HepG2 (cell line): ENCODE data around the gene NCKAP5L. TPM values are rescaled to one million over a fixed set of nuclear protein-coding genes. Genes with fewer than 3 reads are reported as not detected.

ENCODE experiments used
- ATAC-seq: fragments of 200-7000 bp; cut with Tn5 transposase; 3 replicates; pipeline ENCODE4 v1.9.1; 2020; ENCODE audit warnings: mild to moderate bottlenecking, moderate library complexity
- BruUV-seq: library from RNA; stranded (reverse); fragments of 400-500 nt; replicated peaks from 2 replicates; lab custom pipeline; 2021; lab: Mats Ljungman, UMichigan
- CTCF ChIA-PET: fragments of 300-600 bp; formaldehyde crosslinking; extraction: SDS; loops from one replicate; lab custom pipeline; 2021; ENCODE audit warnings: low total read pairs, inconsistent platforms, low intra/inter-chr PET ratio; lab: Yijun Ruan, JAX
- POLR2A ChIA-PET: fragments of 350-600 bp; sonication (Branson Sonifier 250); formaldehyde crosslinking; loops from one replicate; lab custom pipeline; 2020; ENCODE audit warnings: antibody characterized with exemption, inconsistent platforms; lab: Yijun Ruan, JAX
- DNase-seq: peaks from one replicate; pipeline ENCODE4 v3.0.0-alpha.2; 2015; ENCODE audit warnings: low spot score
- FAIRE-seq: peaks from 3 replicates; lab custom pipeline; 2011; peaks lifted over from hg19 to GRCh38; lab: Jason Lieb, UNC
- H2AFZ ChIP-seq: one replicate; pipeline ENCODE4 v1.6.1; 2011; ENCODE audit warnings: low read length, inconsistent platforms
- H3K27ac ChIP-seq: fragments of 300-600 bp; 3 replicates; pipeline ENCODE4 v1.8.0; 2011; ENCODE audit warnings: mixed run types, mild to moderate bottlenecking, mixed read lengths, low read length, inconsistent platforms; ENCODE audit not compliant: insufficient read depth; ENCODE audit errors: extremely low read length
- H3K27me3 ChIP-seq, 2 experiments: fragments of 200-600 bp in 1 of 2; 2 replicates in 1 of 2; 3 replicates in 1 of 2; pipeline versions ENCODE4 v1.6.0 to v1.8.0; 2011; ENCODE audit warnings: low read length in 2 of 2, mild to moderate bottlenecking in 2 of 2, moderate library complexity in 2 of 2, inconsistent platforms in 1 of 2; ENCODE audit not compliant: insufficient read depth in 2 of 2, control insufficient read depth in 1 of 2
- H3K36me3 ChIP-seq, 2 experiments: fragments of 200-600 bp in 1 of 2; replicated peaks in 1 of 2; 2 replicates in 1 of 2; 3 replicates in 1 of 2; pipeline versions ENCODE4 v1.5.1 to v1.8.0; 2011; ENCODE audit warnings: low read length in 2 of 2, inconsistent platforms in 1 of 2; ENCODE audit not compliant: insufficient read depth in 2 of 2, control insufficient read depth in 1 of 2
- H3K4me1 ChIP-seq: 2 replicates; pipeline ENCODE4 v1.5.1; 2012; ENCODE audit warnings: low read length, inconsistent platforms; ENCODE audit not compliant: insufficient read depth
- H3K4me2 ChIP-seq: 2 replicates; pipeline ENCODE4 v1.6.0; 2011; ENCODE audit warnings: low read depth, low read length, inconsistent platforms
- H3K4me3 ChIP-seq, 3 experiments: fragments of 200-600 bp in 1 of 3; sonication (generic), shearing (Covaris generic) in 1 of 3; replicated peaks in 1 of 3; 2 replicates each; pipeline ENCODE4 v1.5.1; 2011 to 2016; ENCODE audit warnings: low read length in 3 of 3, inconsistent platforms in 2 of 3, low read depth in 2 of 3, mild to moderate bottlenecking in 2 of 3, control low read depth in 1 of 3, mixed read lengths in 1 of 3; ENCODE audit not compliant: insufficient read depth in 1 of 3
- H3K79me2 ChIP-seq: one replicate; pipeline ENCODE4 v1.6.1; 2011; ENCODE audit warnings: low read length, inconsistent platforms; ENCODE audit not compliant: insufficient read depth
- H3K9ac ChIP-seq: 2 replicates; pipeline ENCODE4 v1.6.0; 2011; ENCODE audit warnings: mild to moderate bottlenecking, low read depth, low read length, inconsistent platforms; ENCODE audit not compliant: insufficient read depth
- H3K9me3 ChIP-seq: 2 replicates; pipeline ENCODE4 v1.5.1; 2012; ENCODE audit warnings: mild to moderate bottlenecking, low read length
- H4K20me1 ChIP-seq: 2 replicates; pipeline ENCODE4 v1.6.0; 2011; ENCODE audit warnings: inconsistent platforms, mild to moderate bottlenecking, low read length, moderate library complexity; ENCODE audit not compliant: insufficient read depth
- BHLHE40 ChIP-seq: IDR thresholded peaks from 2 replicates; pipeline ENCODE4 v1.6.1; 2011; ENCODE audit warnings: low read length, improper control_type of control experiment
- GABPB1 ChIP-seq: IDR thresholded peaks from 2 replicates; pipeline ENCODE4 v1.6.1; 2016; ENCODE audit warnings: mild to moderate bottlenecking, missing genetic modification reagents, moderate library complexity, missing compliant biosample characterization
- GATAD2A ChIP-seq: IDR thresholded peaks from 2 replicates; pipeline ENCODE4 v1.6.1; 2016
- PATZ1 ChIP-seq: sonication (generic); formaldehyde crosslinking; IDR thresholded peaks from 2 replicates; pipeline ENCODE4 v1.4.0; 2020; ENCODE audit warnings: missing genetic modification reagents
- ZNF710 ChIP-seq: sonication (generic); formaldehyde crosslinking; IDR thresholded peaks from 2 replicates; pipeline ENCODE4 v1.5.0; 2020; ENCODE audit warnings: mild to moderate bottlenecking, missing genetic modification reagents, borderline replicate concordance
- WGBS: methylation state at CpG from one replicate; pipeline ENCODE4 v1.1.6; 2017; ENCODE audit warnings: low lambda C conversion rate; 5-methylcytosine and 5-hydroxymethylcytosine counted together
- in situ Hi-C: cut with HindIII; loops from 2 replicates; pipeline ENCODE4 v1.10.0; 2017; ENCODE audit warnings: low pct_unique_long_range_greater_than_20kb; ENCODE audit not compliant: extremely low pct_ligation_motif_present
- intact Hi-C: fragments of 100-400 bp; cut with micrococcal nuclease; formaldehyde crosslinking; loops from one replicate; pipeline ENCODE4 v1.10.0; 2022; ENCODE audit not compliant: unreplicated experiment
- polyA plus RNA-seq, 8 experiments: library from polyadenylated mRNA; depleted of rRNA in 3 of 8; stranded (reverse) in 7 of 8; unstranded in 1 of 8; fragments of >200 nt; fragmentation: Illumina TruSeq in 4 of 8; extraction: Trizol in 4 of 8; gene quantifications; 2 replicates each; pipeline versions ENCODE4 v1.2.1 to v1.2.3, GENCODE V29; 2011 to 2016; ENCODE audit warnings: low read depth in 4 of 8, missing spikeins in 1 of 8, mixed read lengths in 1 of 8; ENCODE audit not compliant: insufficient read depth in 1 of 8
- total RNA-seq, 5 experiments: library from RNA; depleted of rRNA; stranded (reverse); fragments of >200 nt; fragmentation: Illumina TruSeq; extraction: Trizol; gene quantifications; 2 replicates each; pipeline ENCODE4 v1.2.3, GENCODE V29; 2016; ENCODE audit warnings: low read depth in 1 of 5
- TF ChIP-seq, protein P1 (sequence below): sonication (generic); formaldehyde crosslinking; IDR thresholded peaks from 2 replicates; pipeline ENCODE4 v1.4.0; 2020; ENCODE audit warnings: low read depth, mild to moderate bottlenecking, missing genetic modification reagents
- TF ChIP-seq, protein P2 (sequence below): sonication (generic); IDR thresholded peaks from 2 replicates; pipeline ENCODE4 v1.6.1; 2016; ENCODE audit warnings: low read depth, borderline replicate concordance

NCKAP5L gene
- total and polyA plus RNA-seq, 2 of the 13 experiments (the other 11 are each of a cell fraction or from before 2014, with no cell fraction given) = 4.1 to 9.0 TPM

DNA sequence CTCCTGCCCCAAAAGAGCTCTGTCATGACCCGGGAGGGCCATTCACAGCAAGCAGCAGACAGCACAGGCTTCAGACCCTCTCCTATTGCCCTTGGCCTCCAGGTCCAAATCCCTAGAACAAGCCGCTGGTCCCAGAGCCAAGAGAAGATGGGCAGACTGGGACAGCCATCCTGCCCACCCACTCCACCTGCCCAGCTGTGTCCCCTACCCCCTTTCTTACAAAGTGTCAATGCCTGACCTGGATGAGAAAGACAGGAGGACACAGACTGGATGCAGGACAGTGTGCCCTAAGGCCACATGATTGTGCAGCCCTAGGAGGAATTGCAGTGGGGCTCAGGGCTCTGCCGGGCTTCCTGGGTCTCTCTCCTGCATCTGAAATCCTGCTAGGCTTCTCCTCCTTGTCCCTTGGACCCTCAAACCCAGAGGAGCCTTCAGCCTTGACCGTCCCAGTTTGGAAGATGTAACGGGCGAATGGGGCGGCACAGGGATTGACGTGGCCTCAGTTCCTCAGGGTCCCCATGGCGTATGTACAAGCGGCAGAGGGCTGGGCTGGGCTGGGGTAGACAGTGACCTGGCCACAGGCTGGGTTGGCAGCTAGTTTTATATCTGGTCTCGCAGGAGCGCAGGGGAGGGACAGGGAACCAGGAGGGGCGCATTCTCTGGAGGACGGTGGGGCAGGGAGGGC, 41.7 kb upstream of the NCKAP5L start:
- Histone ChIP-seq H3K4me2 (no peak overlapping the region), H3K9ac (no peak overlapping the region), H3K27me3 (peaks cover 2 to 47% of the 10 kb centered on the region in 2 experiments; a peak in 3 of 5 replicates), H3K4me3 (no peak overlapping the region), H2AFZ (no peak overlapping the region), H3K79me2 (no peaks in the 10 kb centered on the region), H3K27ac (no peak overlapping the region), H3K36me3 (no peaks in the 10 kb centered on the region), H3K4me1 (peaks cover 26% of the 10 kb centered on the region), H3K9me3 (no peaks in the 10 kb centered on the region), H4K20me1 (no peaks in the 10 kb centered on the region)
- 72% methylated on average over 12 of the region's 14 CpGs for WGBS
- CTCF ChIA-PET = no interaction called here
- no peak for ATAC-seq
- in situ Hi-C loops (loop anchor here (5.0 to 10.0 kb wide), 2 partner anchors 72 to 185 kb away; partner anchors contain the start of gene ASIC1), intact Hi-C loops (loop anchor here (10.0 kb wide), 1 partner anchor 75 kb away; no protein-coding TSS in a partner anchor)
- POLR2A ChIA-PET = no interaction called here
- no TSS peak for BruUV-seq
- no peak for TF ChIP-seq ZNF710 (CRISPR knock-in tag)
- no peak for DNase-seq
- FAIRE-seq = no peak

- no peak for FAIRE-seq
- Histone ChIP-seq H3K27ac (no peak overlapping the region), H3K4me2 (no peak overlapping the region; the same call in 1 of the 2 replicates), H3K79me2 (no peaks in the 10 kb centered on the region), H3K27me3 (peaks cover 2 to 48% of the 10 kb centered on the region in 2 experiments; a peak in 3 of 5 replicates), H2AFZ (no peak overlapping the region), H3K4me3 (no peak overlapping the region), H3K36me3 (no peaks in the 10 kb centered on the region), H4K20me1 (no peaks in the 10 kb centered on the region), H3K9ac (no peak overlapping the region), H3K4me1 (peaks cover 26% of the 10 kb centered on the region), H3K9me3 (no peaks in the 10 kb centered on the region)
- CTCF ChIA-PET = no interaction called here
- peak; percentile 35 for DNase-seq
- BruUV-seq = no TSS peak
- WGBS = 3% methylated on average over 9 of the region's 16 CpGs
- intact Hi-C loops (loop anchor here (1.0 to 10.0 kb wide), 2 partner anchors 24 to 76 kb away; no protein-coding TSS in a partner anchor), in situ Hi-C loops (loop anchor here (5.0 to 10.0 kb wide), 2 partner anchors 73 to 186 kb away; partner anchors contain the start of gene ASIC1)
- POLR2A ChIA-PET = no interaction called here
- peak; percentile 53 for ATAC-seq
- TF ChIP-seq GABPB1 = peak; percentile 20; the same call in 1 of the 2 replicates
- TF ChIP-seq, protein P1, sequence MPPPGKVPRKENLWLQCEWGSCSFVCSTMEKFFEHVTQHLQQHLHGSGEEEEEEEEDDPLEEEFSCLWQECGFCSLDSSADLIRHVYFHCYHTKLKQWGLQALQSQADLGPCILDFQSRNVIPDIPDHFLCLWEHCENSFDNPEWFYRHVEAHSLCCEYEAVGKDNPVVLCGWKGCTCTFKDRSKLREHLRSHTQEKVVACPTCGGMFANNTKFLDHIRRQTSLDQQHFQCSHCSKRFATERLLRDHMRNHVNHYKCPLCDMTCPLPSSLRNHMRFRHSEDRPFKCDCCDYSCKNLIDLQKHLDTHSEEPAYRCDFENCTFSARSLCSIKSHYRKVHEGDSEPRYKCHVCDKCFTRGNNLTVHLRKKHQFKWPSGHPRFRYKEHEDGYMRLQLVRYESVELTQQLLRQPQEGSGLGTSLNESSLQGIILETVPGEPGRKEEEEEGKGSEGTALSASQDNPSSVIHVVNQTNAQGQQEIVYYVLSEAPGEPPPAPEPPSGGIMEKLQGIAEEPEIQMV (CRISPR knock-in tag) = no peak
- TF ChIP-seq PATZ1 (CRISPR knock-in tag) = peak; percentile 70
- TF ChIP-seq BHLHE40 = 0 out of 2 replicates have a peak, but pooled peaks have one; percentile 39
- peak; percentile 55 for TF ChIP-seq GATAD2A
- TF ChIP-seq, protein P2, sequence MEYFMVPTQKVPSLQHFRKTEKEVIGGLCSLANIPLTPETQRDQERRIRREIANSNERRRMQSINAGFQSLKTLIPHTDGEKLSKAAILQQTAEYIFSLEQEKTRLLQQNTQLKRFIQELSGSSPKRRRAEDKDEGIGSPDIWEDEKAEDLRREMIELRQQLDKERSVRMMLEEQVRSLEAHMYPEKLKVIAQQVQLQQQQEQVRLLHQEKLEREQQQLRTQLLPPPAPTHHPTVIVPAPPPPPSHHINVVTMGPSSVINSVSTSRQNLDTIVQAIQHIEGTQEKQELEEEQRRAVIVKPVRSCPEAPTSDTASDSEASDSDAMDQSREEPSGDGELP = peak; percentile 47; the same call in 1 of the 2 replicates
Measured at GRCh38 chr12:49868952-49869815, 41.0 kb upstream of the NCKAP5L start.
